ENCODE results near the gene FNDC3B.

GRCh38 chr3:172317984-172318383, 278.6 kb downstream of the FNDC3B start:
- TF ChIP-seq CTCF (IDR thresholded peaks at IDR 0.05; ENCODE audit: low read depth, low read length) (no peak), EZH2phosphoT487 (IDR thresholded peaks at IDR 0.05; ENCODE audit: low read depth) (no peak)

Measured in OCI-LY3 (cell line).